ENCODE data around the gene MAP3K20. TPM values are rescaled to one million over a fixed set of nuclear protein-coding genes. Genes with fewer than 3 reads are reported as not detected.

MAP3K20 gene
- total RNA-seq, 1 experiment from 2014 or later = 15.2 TPM

DNA sequence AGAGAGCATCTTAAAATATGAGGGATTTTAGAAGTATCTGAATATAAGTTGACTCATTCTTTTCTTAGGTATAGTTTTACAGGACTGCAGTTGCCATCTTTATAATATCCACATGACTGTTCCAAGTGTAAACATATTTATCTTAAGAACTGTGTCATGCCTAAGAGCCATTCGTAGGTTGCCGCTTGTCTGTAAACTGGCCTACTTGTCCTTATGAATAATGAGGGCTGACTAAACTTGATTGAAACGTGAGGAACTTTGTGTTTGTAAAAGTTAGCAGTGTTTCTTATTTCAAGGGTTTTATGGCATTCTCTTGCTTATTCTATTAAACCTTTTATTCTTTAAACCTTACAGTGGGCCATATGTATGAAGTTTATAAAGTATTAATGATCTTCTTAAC is 99.6 kb downstream of the MAP3K20 start (continued):
- TF ChIP-seq NFYB (CRISPR knock-in tag; conservative IDR thresholded peaks at IDR 0.05; ENCODE audit: low read depth) = no peak
- TF ChIP-seq, protein P1, sequence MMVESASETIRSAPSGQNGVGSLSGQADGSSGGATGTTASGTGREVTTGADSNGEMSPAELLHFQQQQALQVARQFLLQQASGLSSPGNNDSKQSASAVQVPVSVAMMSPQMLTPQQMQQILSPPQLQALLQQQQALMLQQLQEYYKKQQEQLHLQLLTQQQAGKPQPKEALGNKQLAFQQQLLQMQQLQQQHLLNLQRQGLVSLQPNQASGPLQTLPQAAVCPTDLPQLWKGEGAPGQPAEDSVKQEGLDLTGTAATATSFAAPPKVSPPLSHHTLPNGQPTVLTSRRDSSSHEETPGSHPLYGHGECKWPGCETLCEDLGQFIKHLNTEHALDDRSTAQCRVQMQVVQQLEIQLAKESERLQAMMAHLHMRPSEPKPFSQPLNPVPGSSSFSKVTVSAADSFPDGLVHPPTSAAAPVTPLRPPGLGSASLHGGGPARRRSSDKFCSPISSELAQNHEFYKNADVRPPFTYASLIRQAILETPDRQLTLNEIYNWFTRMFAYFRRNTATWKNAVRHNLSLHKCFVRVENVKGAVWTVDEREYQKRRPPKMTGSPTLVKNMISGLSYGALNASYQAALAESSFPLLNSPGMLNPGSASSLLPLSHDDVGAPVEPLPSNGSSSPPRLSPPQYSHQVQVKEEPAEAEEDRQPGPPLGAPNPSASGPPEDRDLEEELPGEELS (CRISPR knock-in tag; IDR thresholded peaks at IDR 0.05) = no peak
- TF ChIP-seq NFATC4 (CRISPR knock-in tag; IDR thresholded peaks at IDR 0.05) = no peak
- no peak for TF ChIP-seq CREB1 (CRISPR knock-in tag; IDR thresholded peaks at IDR 0.05)
- TF ChIP-seq, protein P2, sequence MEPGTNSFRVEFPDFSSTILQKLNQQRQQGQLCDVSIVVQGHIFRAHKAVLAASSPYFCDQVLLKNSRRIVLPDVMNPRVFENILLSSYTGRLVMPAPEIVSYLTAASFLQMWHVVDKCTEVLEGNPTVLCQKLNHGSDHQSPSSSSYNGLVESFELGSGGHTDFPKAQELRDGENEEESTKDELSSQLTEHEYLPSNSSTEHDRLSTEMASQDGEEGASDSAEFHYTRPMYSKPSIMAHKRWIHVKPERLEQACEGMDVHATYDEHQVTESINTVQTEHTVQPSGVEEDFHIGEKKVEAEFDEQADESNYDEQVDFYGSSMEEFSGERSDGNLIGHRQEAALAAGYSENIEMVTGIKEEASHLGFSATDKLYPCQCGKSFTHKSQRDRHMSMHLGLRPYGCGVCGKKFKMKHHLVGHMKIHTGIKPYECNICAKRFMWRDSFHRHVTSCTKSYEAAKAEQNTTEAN (CRISPR knock-in tag; IDR thresholded peaks at IDR 0.05) = no peak
- TF ChIP-seq, protein P3, sequence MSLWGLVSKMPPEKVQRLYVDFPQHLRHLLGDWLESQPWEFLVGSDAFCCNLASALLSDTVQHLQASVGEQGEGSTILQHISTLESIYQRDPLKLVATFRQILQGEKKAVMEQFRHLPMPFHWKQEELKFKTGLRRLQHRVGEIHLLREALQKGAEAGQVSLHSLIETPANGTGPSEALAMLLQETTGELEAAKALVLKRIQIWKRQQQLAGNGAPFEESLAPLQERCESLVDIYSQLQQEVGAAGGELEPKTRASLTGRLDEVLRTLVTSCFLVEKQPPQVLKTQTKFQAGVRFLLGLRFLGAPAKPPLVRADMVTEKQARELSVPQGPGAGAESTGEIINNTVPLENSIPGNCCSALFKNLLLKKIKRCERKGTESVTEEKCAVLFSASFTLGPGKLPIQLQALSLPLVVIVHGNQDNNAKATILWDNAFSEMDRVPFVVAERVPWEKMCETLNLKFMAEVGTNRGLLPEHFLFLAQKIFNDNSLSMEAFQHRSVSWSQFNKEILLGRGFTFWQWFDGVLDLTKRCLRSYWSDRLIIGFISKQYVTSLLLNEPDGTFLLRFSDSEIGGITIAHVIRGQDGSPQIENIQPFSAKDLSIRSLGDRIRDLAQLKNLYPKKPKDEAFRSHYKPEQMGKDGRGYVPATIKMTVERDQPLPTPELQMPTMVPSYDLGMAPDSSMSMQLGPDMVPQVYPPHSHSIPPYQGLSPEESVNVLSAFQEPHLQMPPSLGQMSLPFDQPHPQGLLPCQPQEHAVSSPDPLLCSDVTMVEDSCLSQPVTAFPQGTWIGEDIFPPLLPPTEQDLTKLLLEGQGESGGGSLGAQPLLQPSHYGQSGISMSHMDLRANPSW (CRISPR knock-in tag; conservative IDR thresholded peaks at IDR 0.05; ENCODE audit: low read depth) = no peak
- no peak for TF ChIP-seq EMX1 (CRISPR knock-in tag; IDR thresholded peaks at IDR 0.05)

DNA sequence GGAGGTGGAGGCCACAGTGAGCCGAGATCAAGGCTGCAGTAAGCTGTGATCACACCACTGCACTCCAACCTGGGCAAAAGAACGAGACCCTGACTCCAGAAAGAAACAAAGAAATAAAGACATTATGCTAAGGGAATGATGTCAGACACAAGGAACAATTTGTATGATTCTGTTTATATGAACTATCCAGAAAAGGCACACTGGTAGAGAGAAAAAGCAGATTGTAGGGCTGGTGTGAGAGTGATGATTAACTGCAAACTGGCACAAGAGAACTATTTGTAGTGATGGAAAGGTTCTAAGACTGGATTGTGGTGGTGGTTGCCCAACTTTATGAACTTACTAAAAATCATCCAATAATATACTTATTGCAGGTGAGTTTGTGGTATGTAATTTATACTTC is 106.3 kb downstream of the MAP3K20 start:
- DNase-seq (ENCODE audit: low spot score) (no peak), ATAC-seq (no peak)
- Mint-ChIP-seq H3K27ac (no peak overlapping the region), H3K36me3 (peaks cover 10% of the 10 kb centered on the region), H3K27me3 (ENCODE audit: low read depth) (no peaks in the 10 kb centered on the region; the same call in 1 of the 2 replicates), H3K9me3 (peaks cover 11% of the 10 kb centered on the region), H3K4me1 (peaks cover 18% of the 10 kb centered on the region), H3K4me3 (no peak overlapping the region)
- ChIA-PET POLR2A (no interaction called here), CTCF (no interaction called here)
- TF ChIP-seq ZNF121 (CRISPR knock-in tag; IDR thresholded peaks at IDR 0.05) (no peak), GTF2I (CRISPR knock-in tag; conservative IDR thresholded peaks at IDR 0.05) (no peak), JUN (CRISPR knock-in tag; IDR thresholded peaks at IDR 0.05) (no peak), HMGA2 (CRISPR knock-in tag; IDR thresholded peaks at IDR 0.05) (no peak), NR1H2 (CRISPR knock-in tag; IDR thresholded peaks at IDR 0.05) (no peak), NFYB (CRISPR knock-in tag; conservative IDR thresholded peaks at IDR 0.05; ENCODE audit: low read depth) (no peak)
- TF ChIP-seq, protein P4, sequence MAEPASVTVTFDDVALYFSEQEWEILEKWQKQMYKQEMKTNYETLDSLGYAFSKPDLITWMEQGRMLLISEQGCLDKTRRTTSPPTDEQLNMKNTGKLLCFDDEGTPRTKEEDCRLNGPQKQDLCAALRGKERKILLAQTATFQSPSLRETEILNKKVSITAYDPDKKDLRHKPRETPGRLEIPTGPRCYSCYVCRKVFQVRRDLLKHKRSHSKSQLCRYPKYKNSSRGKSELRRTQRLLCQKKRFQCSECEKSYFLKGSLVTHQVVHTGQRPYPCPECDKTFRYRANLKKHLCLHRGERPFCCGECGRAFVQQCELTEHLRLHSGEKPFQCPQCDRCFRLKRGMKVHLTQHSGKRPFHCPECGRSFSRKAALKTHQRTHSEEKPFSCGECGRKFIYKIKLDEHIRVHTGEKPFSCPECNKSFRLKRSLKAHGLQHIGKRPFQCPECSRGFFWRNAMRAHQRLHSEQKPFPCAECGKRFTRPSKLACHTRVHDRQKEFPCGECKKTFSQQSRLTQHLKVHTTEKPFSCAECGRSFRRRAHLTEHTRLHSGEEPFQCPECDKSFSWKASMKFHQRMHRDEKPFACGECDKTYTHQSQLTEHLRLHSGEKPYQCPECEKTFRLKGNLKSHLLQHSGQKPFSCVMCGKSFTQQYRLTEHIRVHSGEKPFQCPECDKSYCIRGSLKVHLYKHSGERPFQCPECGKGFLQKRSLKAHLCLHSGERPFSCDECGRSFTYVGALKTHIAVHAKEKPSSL (CRISPR knock-in tag; conservative IDR thresholded peaks at IDR 0.05) = no peak
- TF ChIP-seq, protein P5, sequence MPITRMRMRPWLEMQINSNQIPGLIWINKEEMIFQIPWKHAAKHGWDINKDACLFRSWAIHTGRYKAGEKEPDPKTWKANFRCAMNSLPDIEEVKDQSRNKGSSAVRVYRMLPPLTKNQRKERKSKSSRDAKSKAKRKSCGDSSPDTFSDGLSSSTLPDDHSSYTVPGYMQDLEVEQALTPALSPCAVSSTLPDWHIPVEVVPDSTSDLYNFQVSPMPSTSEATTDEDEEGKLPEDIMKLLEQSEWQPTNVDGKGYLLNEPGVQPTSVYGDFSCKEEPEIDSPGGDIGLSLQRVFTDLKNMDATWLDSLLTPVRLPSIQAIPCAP (CRISPR knock-in tag; IDR thresholded peaks at IDR 0.05) = no peak
- TF ChIP-seq, protein P3 (CRISPR knock-in tag; conservative IDR thresholded peaks at IDR 0.05; ENCODE audit: low read depth) = no peak
- TF ChIP-seq, protein P6, sequence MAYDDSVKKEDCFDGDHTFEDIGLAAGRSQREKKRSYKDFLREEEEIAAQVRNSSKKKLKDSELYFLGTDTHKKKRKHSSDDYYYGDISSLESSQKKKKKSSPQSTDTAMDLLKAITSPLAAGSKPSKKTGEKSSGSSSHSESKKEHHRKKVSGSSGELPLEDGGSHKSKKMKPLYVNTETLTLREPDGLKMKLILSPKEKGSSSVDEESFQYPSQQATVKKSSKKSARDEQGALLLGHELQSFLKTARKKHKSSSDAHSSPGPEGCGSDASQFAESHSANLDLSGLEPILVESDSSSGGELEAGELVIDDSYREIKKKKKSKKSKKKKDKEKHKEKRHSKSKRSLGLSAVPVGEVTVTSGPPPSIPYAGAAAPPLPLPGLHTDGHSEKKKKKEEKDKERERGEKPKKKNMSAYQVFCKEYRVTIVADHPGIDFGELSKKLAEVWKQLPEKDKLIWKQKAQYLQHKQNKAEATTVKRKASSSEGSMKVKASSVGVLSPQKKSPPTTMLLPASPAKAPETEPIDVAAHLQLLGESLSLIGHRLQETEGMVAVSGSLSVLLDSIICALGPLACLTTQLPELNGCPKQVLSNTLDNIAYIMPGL (CRISPR knock-in tag; IDR thresholded peaks at IDR 0.05) = no peak
- TF ChIP-seq, protein P7, sequence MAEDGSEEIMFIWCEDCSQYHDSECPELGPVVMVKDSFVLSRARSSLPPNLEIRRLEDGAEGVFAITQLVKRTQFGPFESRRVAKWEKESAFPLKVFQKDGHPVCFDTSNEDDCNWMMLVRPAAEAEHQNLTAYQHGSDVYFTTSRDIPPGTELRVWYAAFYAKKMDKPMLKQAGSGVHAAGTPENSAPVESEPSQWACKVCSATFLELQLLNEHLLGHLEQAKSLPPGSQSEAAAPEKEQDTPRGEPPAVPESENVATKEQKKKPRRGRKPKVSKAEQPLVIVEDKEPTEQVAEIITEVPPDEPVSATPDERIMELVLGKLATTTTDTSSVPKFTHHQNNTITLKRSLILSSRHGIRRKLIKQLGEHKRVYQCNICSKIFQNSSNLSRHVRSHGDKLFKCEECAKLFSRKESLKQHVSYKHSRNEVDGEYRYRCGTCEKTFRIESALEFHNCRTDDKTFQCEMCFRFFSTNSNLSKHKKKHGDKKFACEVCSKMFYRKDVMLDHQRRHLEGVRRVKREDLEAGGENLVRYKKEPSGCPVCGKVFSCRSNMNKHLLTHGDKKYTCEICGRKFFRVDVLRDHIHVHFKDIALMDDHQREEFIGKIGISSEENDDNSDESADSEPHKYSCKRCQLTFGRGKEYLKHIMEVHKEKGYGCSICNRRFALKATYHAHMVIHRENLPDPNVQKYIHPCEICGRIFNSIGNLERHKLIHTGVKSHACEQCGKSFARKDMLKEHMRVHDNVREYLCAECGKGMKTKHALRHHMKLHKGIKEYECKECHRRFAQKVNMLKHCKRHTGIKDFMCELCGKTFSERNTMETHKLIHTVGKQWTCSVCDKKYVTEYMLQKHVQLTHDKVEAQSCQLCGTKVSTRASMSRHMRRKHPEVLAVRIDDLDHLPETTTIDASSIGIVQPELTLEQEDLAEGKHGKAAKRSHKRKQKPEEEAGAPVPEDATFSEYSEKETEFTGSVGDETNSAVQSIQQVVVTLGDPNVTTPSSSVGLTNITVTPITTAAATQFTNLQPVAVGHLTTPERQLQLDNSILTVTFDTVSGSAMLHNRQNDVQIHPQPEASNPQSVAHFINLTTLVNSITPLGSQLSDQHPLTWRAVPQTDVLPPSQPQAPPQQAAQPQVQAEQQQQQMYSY (CRISPR knock-in tag; IDR thresholded peaks at IDR 0.05) = no peak
- TF ChIP-seq, protein P8, sequence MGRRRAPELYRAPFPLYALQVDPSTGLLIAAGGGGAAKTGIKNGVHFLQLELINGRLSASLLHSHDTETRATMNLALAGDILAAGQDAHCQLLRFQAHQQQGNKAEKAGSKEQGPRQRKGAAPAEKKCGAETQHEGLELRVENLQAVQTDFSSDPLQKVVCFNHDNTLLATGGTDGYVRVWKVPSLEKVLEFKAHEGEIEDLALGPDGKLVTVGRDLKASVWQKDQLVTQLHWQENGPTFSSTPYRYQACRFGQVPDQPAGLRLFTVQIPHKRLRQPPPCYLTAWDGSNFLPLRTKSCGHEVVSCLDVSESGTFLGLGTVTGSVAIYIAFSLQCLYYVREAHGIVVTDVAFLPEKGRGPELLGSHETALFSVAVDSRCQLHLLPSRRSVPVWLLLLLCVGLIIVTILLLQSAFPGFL (CRISPR knock-in tag; IDR thresholded peaks at IDR 0.05; ENCODE audit: borderline replicate concordance) = no peak

Measured in WTC11 (cell line).